Activated CD8-positive, alpha-beta memory T cell treated with anti-CD3 and anti-CD28 coated beads for 36 hours (primary cell): Measurements from ENCODE around the gene CNIH1. TPM values are rescaled to one million over a fixed set of nuclear protein-coding genes. Genes with fewer than 3 reads are reported as not detected.
"Not testable (repeated sequence)": the region's sequence is repeated elsewhere in the genome, so short reads cannot be mapped to it uniquely, and the experiment has no call there.

Experiments
- CTCF ChIA-PET: fragments of 350-600 bp; sonication (Branson Sonifier 250); formaldehyde crosslinking; loops from one replicate; lab custom pipeline; 2021; ENCODE audit warnings: antibody characterized with exemption; lab: Charles Lee
- POLR2A ChIA-PET: fragments of 350-600 bp; sonication (Branson Sonifier 250); formaldehyde crosslinking; loops from one replicate; lab custom pipeline; 2021; ENCODE audit warnings: antibody characterized with exemption; lab: Charles Lee
- total RNA-seq, 2 experiments: library from RNA; stranded (reverse); gene quantifications; one replicate each; pipeline ENCODE4 v1.2.3, GENCODE V29; 2021

The CNIH1 gene
- total RNA-seq, 2 experiments from 2014 or later: 106 to 109 TPM

DNA sequence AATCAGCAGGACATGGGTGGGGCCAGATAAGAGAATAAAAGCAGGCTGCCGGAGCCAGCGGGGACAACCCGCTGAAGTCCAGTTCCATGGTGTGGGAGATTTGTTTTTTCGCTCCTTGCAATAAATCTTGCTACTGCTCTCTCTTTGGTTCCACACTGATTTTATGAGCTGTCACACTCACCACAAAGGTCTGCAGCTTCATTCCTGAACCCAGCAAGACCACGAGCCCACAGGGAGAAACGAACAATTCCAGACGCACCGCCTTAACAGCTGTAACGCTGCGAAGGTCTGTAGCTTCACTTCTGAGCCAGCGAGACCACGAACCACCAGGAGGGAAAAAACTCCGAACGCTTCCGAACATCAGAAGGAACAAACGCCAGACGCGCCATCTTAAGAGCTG, 2.8 kb upstream of the CNIH1 start:
- ChIA-PET CTCF (no interaction called here), POLR2A (no interaction called here)

- POLR2A ChIA-PET: not testable (repeated sequence)
- CTCF ChIA-PET: interaction anchor here (0.6 kb wide), 1 partner anchor 202 kb away, joined by 3 read pairs; no protein-coding TSS in a partner anchor
Measured at GRCh38 chr14:54442961-54443360, 1.8 kb upstream of the CNIH1 start.

- ChIA-PET POLR2A (no interaction called here), CTCF (no interaction called here)
Measured at GRCh38 chr14:54440476-54440872, 700 bp downstream of the CNIH1 start.

DNA sequence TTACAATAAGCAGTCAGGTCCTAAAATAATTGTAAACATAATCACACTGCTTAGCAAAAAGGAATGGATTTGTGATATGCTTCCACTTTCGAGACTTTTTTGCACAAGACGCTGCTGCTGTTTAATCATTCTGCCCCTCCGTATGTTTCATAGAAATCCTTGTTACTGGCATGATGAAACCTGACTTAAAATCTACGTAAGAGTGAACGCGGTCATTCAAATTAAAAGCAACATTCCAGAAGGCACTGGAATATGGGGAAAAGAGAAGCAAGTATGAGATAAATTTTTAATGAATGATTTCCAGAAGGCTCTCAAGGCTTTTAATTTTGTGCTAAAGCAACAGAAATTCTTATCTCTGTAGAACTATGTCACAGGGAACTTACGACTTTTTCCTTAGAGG, 1.1 kb downstream of the CNIH1 start:
- POLR2A ChIA-PET: no interaction called here
- CTCF ChIA-PET: no interaction called here

DNA sequence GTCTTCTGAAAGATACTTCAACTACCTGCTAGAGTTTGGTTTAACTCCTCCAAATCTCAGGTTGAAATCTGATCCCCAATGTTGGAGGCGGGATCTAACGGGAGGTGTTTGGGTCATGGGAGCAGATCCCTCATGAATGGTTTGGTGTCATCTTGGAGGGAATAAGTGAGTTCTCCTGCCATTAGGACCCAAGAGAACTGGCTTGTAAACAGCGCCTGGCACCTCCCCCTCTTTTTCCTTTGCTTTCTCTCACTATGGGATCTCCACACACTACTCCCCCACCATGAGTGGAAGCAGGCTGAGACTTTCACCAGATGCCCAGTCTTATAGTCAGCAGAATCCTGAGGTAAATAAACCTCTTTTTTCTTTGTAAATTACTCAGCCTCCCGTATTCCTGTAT, 2.5 kb downstream of the CNIH1 start:
- POLR2A ChIA-PET: no interaction called here
- CTCF ChIA-PET: interaction anchor here (0.6 kb wide), 1 partner anchor 409 kb away, joined by 3 read pairs; no protein-coding TSS in a partner anchor

DNA sequence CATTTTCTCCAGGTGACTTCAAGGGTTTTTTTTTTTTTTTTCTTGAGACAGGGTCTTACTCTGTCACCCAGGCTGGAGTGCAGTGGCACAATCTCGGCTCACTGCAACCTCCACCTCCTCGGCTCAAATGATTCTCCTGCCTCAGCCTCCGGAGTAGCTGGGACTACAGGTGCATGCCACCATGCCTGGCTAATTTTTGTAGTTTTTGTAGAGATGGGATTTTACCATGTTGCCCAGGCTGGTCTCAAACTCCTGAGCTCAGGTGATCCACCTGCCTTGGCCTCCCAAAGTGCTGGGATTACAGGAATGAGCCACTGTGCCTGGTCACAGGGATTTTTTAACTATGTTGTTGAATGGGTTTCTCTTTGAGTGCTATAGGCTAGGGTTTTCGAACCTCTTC, 3.2 kb downstream of the CNIH1 start:
- POLR2A ChIA-PET: not testable (repeated sequence)
- CTCF ChIA-PET: interaction anchor here (0.5 to 0.7 kb wide), 2 partner anchors 130 to 430 kb away, joined by 4 to 8 read pairs; no protein-coding TSS in a partner anchor

DNA sequence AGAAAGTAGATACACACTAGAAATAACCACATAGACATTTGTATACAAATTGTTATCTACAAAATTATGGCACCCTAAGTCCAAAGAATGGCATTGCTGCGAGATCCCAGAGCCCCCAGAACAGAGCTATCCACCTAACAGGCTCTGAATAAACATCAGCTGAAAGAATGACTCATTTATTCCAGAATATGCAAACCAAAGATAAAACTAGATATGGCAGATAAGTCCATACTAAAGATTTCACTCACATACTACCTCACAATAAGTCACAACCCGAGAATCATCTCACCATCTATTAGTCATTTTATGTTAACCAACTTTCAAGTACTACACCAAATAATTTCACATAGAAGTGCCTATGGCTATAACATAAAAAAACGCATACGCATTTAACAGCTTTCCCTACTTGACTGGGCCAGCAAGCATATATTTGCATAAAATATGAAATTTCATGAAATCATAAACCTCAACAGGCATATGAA, 5.6 kb downstream of the CNIH1 start:
- POLR2A ChIA-PET: interaction anchor here (0.8 kb wide), 1 partner anchor 39 kb away, joined by 7 read pairs; the partner anchor contains the start of gene CDKN3
- CTCF ChIA-PET: interaction anchor here (0.6 kb wide), 3 partner anchors 54 to 1109 kb away, joined by 4 to 8 read pairs (median 4); no protein-coding TSS in a partner anchor

GRCh38 chr14:54428527-54428926, 12.6 kb downstream of the CNIH1 start:
- ChIA-PET POLR2A (no interaction called here), CTCF (no interaction called here)

DNA sequence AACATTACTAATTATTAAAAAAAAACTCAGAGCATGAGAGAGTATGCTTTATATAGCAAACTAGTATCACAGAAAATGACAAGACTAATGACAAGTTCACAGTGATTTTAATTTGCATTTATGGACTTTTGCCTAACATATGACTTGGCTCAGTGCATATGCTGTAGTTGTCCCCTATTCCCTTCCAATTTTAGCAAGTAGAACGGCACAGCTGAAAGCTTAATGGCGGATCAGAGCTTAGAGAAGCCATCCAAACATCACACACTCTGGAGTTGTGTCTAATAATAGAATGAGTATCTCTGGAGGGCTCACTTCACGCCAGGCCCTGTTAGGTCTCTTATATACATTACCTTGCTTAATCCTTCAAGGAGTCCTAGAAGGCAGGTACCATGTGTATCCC, 13.3 kb downstream of the CNIH1 start:
- ChIA-PET CTCF (no interaction called here), POLR2A (interaction anchor here (0.6 kb wide), 1 partner anchor 30 kb away, joined by 3 read pairs; no protein-coding TSS in a partner anchor)

- ChIA-PET POLR2A (no interaction called here), CTCF (no interaction called here)
Measured at GRCh38 chr14:54425537-54426274, 15.5 kb downstream of the CNIH1 start.

DNA sequence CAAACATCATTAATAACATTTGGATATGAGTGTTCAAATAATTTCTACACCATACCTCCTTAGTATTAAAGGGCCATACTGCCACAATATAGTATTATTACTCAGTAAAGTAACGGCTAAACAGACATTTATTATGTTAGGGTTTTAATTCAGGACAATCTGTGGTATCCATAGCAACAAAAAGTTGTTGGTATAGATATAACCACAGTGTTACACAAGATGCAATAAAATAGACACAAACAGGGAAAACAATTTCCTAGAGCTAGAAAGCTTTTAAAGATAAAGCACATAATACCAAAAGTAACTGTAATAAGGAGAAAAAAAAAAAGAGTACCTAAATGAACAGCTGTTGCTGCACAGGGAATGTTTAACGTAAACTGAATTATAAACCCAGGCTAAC, 16.1 kb downstream of the CNIH1 start:
- POLR2A ChIA-PET: no interaction called here
- CTCF ChIA-PET: no interaction called here

DNA sequence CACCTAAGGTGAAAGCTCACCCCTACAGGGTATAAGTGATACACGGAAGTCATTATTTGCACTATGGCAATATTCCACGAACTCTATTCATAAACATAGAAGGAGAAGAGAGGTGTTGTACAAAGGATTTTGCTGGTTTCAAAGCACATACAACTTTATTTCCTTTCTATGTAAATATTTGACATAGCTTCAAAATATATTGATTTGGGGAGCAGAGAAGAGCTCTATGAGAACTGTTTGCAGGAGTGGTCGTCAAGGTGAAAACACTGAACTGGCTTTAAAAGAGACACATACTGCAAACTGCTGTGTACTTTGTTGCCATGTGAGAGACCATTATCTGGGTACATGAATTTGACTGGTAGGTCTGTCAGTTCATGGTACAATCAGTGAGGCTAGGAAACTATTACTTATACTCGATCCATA, 16.7 kb downstream of the CNIH1 start:
- ChIA-PET POLR2A (no interaction called here), CTCF (no interaction called here)

GRCh38 chr14:54423991-54424390, 17.2 kb downstream of the CNIH1 start:
- ChIA-PET POLR2A (no interaction called here), CTCF (no interaction called here)

DNA sequence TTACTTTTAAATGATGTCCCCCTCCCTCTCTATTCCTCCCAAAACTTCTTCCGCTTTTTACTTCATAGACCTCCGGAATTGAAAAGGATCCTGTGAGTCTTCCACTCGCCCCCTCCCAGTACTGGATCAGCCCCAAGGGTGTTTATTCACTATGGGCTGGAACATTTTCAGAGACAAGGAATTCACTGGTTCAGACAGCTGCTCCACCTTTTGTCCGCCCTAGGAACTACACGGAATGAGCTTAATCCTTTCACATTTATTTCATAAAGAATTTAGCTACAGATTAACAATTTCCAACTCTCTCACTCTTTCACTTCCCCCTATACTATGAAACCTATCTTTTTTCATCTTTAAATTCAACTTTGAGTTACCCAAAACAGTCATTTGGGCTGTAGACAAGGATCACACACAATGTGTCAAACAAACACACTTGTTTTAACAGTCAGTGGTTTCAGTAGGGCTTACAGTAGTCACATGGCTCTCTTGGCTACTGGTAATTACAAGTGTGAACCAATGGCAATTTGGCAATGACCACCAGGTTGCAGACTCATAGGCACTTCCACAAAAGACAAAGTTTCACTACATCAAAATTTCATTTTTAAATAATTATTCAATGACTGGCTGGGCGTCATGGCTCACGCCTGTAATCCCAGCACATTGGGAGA, 20.6 kb downstream of the CNIH1 start:
- CTCF ChIA-PET: no interaction called here
- POLR2A ChIA-PET: no interaction called here

GRCh38 chr14:54411371-54411770, 29.8 kb downstream of the CNIH1 start:
- ChIA-PET POLR2A (no interaction called here), CTCF (no interaction called here)

DNA sequence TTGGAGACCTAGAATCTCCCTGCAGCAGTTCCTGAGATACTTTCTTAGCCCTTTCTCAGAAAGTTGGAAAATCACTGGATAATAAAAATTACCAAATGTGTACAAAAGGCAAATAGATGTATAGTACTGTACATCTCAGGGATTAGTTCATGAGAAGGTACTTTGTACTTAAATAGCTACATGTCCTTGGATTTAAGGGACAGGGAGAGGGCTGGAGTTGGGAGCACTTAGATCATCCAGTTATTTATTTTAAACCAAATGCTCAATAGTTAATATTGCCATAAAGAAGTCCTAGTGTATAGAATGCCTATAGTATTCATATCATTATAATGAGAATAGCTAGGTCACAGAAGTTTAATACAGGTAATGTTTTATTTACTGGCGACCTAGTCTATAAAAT, 31.0 kb downstream of the CNIH1 start:
- CTCF ChIA-PET: interaction anchor here (0.7 kb wide), 1 partner anchor 12 kb away, joined by 7 read pairs; no protein-coding TSS in a partner anchor
- POLR2A ChIA-PET: interaction anchor here (1.2 kb wide), 1 partner anchor 17 kb away, joined by 3 read pairs; no protein-coding TSS in a partner anchor

DNA sequence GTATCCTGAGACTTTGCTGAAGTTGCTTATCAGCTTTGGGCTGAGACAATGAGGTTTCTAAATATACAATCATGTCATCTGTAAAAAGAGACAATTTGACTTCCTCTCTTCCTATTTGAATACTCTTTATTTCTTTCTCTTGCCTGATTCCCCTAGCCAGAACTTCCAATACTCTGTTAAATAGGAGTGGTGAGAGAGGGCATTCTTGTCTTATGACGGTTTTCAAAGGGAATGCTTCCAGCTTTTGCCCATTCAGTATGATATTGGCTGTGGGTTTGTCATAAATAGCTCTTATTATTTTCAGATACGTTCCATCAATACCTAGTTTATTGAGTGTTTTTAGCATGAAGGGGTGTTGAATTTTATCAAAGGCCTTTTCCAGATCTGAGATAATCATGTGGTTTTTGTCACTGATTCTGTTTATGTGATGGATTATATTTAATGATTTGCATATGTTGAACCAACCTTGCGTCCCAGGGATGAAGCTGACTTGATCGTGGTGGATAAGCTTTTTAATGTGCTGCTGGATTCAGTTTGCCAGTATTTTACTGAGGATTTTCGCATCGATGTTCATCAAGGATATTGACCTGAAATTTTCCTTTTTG, 37.7 kb downstream of the CNIH1 start:
- CTCF ChIA-PET, POLR2A ChIA-PET: not testable (repeated sequence)

- ChIA-PET CTCF (no interaction called here), POLR2A (no interaction called here)
Measured at GRCh38 chr14:54399560-54399959, 41.6 kb downstream of the CNIH1 start.

GRCh38 chr14:54396493-54397335, 44.5 kb downstream of the CNIH1 start, which contains the start of gene CDKN3:
CDKN3 (plus strand) TSS chr14:54397007; CDS start chr14:54397069, 62 bp downstream.
- POLR2A ChIA-PET: interaction anchor here (0.9 to 1.5 kb wide), 4 partner anchors 38 to 1244 kb away, joined by 3 to 7 read pairs (median 3); no protein-coding TSS in a partner anchor
- CTCF ChIA-PET: no interaction called here
